GM15510 (cell line): ENCODE measurements around the gene FMOD.

Source experiments
- POLR2A ChIP-seq: IDR thresholded peaks from 3 replicates; pipeline ENCODE4 v1.6.1; 2011; ENCODE audit warnings: borderline replicate concordance; ENCODE audit not compliant: insufficient read length; ENCODE audit errors: extremely low read depth

The FMOD gene

GRCh38 chr1:203346060-203346768, 4.7 kb downstream of the FMOD start:
- TF ChIP-seq POLR2A, result no peak

GRCh38 chr1:203343956-203344754, 6.8 kb downstream of the FMOD start:
- no peak for TF ChIP-seq POLR2A

- TF ChIP-seq POLR2A, result no peak
These were observed 8.6 kb downstream of the FMOD start for GRCh38 chr1:203342192-203342940.

- no peak for TF ChIP-seq POLR2A
These were observed 10.7 kb downstream of the FMOD start for GRCh38 chr1:203340112-203340790.

- TF ChIP-seq POLR2A, result no peak
These were observed 12.4 kb downstream of the FMOD start for GRCh38 chr1:203338335-203339036.

GRCh38 chr1:203336097-203336496, 14.8 kb downstream of the FMOD start:
- no peak for TF ChIP-seq POLR2A

- no peak for TF ChIP-seq POLR2A
These were observed 15.4 kb downstream of the FMOD start for GRCh38 chr1:203335503-203335902.

- no peak for TF ChIP-seq POLR2A
These were observed 19.7 kb downstream of the FMOD start for GRCh38 chr1:203331224-203331623.

GRCh38 chr1:203328714-203329122, 22.2 kb downstream of the FMOD start:
- no peak for TF ChIP-seq POLR2A

GRCh38 chr1:203327684-203328457, 23.1 kb downstream of the FMOD start:
- no peak for TF ChIP-seq POLR2A

GRCh38 chr1:203326830-203327683, 23.9 kb downstream of the FMOD start:
- peak; percentile 63 for TF ChIP-seq POLR2A

- no peak for TF ChIP-seq POLR2A
These were observed 25.4 kb downstream of the FMOD start for GRCh38 chr1:203325418-203326091.

- TF ChIP-seq POLR2A, result peak; percentile 73
These were observed 25.9 kb downstream of the FMOD start for GRCh38 chr1:203325026-203325417.
